Measurements from ENCODE around the gene LRRC10B.

LRRC10B gene

DNA sequence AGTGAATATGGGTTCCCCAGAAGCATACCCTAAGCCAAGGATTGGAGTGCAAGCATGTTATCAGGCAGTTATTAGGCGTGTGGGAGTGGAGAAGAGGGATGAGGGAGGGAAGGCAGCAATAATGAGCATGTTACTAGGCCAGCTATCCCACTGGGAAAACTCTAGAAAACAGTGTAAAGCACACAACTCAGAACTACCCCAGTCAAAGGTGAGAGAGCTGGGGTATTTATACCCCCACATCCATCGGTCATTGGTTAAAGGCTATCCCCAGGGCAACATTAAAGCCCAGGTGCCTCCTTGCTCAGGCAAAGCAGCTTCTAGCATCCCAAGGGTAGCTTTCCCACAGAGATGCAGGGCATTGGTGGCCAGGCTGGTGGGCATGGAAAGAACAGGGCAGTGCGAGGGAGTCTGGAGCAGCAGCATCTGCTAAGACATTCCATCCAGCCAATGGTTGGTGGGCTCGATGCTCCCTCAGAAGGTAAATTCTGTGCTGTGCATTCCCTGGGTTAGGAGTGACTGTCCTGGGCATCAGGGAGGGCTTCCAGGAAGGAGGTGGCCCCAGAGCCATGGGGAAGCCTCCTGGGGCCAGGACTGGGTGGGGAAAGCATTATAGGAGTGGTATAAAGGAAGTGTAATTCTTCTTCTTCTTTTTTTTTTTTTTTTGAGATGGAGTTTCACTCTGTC, 21.1 kb upstream of the LRRC10B start:
- no peak for DNase-seq

DNA sequence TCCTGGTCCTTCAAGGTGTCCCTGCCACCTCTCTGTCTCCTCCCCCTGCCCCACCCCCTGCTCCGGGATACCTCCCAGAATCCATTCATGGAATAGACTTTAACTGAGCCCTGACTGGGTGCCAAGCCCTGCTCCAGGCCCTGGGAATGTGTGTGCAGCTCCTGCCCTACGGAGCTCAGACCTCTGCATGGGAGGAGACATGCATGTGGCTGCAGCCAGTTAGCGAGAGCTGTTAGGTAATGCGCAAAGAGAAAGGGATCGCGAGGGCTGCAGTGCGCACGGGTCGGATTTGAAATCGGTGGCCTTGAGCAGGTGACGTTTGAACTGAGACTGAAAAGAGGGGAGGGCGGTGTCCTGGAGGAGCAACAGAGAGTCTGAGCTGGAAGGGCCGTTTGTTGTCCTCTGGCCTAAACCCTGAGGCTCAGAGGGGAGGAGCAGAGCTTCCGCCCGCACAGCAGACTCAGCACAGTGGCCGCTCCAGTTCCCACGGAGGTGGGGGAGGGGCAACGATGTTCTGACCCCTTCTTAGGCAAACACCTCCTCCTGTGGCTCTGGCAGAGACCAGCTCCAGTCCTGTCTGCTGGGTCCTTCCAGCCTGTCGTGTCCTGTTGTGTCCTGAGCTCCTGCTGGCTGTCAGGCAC, 19.8 kb upstream of the LRRC10B start:
- DNase-seq, result no peak

DNA sequence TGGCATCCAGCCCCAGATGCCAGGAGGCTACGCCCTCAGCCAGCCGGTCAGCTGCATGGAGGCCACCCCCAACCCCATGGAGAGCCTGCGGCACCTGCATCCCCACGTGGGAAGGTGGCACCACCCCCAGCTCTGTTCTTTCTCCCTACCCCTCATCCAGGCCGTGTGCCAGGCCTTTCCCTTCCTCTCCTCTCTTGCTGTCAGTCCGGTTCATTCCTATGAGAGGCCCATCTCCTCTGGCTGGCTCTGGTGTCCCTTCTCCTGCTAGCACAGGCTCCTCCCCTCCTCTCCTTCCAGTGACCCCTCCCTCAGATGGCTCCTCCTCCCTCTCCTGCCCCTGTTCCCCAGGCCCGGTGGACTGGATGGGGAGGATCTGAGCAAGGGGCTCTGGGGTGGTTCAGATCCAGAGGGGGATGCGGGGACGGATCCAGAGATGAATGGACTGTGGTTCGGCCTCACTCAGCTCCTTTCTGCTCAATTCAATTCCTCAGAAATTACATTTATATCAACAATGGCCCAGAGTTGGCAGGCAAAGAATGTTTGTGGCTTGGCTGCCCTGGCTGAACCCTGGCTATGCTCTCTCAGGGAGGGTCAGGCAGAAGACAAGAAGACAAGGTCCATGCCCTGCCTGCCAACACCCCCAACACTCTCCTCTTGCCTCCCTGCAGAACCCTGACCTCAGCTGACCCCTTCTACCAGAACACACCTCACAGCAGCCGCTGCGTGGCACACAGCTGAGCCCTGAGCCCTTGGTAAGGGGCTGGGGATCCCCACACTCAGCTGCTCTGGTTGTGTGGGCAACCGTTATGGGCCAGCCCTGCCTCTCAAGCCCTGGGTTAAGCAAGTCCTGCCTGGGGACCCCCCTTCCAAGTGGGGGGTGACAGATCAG, 18.5 kb upstream of the LRRC10B start:
- no peak for DNase-seq

DNA sequence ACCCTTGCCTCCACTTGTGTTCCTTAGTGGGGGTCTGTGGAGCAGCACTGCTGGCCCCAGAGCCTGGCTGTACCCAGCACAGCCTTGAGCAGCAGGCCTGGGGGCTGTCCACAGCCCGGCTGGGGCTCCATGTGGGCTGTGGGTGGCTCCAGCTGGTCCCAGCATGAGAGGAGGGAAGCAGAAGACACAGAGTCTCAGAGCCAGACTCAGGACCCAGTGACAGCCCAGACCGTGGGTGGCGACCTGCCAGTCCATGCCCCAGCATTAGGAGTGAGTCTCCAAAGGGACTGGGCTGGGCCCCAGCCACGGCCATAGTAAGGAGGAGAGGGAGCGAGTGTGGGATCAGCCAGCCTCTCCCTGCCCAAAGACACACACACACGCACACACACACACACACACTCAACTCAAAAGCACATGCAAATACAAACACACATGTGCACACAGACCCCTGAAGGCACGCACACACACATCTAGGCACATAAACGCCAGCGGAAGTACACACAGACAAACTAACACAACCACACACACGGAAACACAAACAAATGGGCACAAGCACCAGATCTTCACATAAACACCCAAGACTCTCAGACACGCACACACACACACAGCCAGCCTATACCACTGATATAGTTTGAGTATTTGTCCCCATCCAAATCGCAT, 16.7 kb upstream of the LRRC10B start:
- no peak for DNase-seq

DNA sequence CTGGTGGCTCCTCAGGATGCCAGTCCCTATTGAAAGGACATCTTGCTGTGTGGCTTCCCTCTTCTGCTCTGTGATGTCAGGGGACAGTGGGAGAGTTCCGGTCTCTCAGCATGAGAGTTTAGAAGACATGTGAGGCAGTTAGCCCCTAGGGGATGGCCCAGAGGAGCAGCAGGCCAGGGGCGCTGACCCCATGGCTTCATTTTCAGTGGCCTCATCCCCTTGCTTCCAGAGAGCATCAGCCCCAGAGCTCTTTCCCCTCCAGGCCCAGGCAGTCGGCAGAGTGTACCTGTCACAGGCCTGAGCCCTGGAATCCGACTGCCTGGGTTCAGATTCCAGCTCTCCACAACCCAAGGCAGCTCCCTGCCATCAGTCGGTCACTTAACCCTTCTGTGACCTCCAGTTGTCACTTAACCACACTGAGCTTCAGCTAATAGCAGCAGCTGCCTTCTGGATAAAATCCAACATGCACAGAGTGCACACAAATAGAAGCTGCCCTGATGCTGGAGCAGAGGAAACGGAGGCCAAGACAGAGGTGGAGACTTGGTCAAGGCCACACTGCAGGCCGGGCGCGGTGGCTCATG, 14.1 kb upstream of the LRRC10B start:
- DNase-seq, result no peak

DNA sequence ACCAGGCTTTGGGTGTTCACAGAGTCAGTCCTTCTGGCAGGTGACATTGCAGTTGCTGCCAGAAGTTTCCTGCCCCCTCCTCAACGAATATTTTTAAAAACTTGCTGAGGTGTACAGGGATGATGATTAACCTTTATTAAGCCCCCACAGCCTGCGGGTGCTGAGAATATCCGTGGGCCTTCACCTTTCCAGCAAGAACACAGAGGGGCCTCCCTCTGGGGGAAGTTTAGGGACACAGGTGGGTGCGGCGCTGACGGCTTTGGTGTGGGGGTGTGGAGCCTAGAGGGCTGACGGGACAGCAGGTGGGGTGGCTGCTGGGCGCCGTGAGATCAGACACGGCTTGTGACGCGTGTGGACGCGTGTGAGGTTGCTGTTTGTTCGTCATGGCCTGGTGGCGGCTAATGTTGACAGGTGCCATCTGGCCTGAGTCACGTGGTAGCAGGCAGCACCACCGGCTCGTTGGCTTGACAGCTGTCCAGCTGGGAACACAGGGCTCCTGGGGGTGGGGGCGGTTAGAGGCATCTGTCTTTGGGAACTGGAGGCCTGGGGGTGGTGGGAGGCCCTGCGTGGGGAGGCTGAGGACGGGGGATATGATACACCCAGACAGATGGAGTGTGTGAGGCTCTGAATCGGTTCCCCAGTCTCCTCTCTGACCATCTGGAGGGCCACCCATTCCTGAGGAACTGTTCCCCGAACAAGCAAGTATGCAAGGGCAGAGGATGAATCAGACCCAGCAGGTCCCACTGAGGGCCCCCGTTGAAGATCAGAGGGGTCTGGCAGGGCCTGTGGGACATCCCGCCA, 12.5 kb upstream of the LRRC10B start:
- DNase-seq, result no peak

DNA sequence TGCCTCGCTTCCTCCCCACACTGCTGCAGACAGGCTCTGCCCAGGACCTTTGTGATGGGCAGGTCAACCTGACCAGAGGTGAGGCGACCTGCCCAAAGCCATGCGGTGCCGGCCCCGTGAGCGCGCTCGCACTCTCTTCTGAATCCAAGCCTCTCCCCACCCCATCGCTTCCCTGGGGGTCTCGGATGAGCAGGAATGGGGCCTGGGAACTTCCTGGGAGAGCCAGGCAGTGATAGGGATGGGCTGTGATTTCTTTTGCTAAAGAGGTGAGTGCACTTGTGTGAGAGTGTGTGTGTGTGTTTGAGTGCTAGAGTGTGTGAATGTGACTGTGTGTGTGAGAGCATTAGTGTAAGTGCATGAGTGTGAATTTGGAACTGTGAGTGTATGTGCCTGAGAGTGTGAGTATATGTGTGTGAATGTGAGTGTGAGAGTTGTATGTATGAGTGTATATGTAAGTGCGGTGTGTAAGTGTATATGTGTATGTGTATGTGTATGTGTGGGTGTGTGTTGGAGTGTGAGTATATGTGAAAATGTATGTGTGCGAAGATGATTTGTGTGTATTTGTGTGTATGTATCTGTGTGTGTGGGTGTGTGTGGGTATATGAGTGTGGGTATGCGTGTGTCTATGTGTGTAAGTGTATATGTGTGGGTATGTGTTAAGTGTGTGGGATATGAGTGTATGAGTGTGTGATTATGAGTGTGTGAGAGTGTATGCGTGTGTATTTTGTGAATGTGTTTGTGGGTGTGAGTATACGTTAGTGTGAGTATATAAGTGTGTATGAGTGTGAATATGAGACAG, 11.7 kb upstream of the LRRC10B start:
- no peak for DNase-seq

DNA sequence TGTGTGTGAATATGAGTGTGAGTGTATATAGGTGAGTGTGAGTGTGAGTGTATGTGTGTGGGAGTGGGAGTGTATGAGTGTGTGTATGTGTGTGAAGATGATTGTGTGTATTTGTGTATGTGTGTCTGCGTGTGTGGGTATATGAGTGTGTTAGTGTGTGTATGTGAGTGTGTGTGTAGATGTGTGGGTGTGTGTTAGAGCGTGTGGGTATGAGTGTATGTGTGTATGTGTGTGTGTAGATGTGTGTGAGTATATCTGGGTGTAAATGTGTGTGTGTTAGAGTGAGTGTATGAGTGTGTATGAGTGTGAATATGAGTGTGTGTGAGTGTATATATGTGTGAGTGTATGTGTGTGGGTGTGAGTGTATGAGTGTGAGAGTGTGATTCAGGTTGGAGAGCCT, 11.1 kb upstream of the LRRC10B start:
- no peak for DNase-seq

DNA sequence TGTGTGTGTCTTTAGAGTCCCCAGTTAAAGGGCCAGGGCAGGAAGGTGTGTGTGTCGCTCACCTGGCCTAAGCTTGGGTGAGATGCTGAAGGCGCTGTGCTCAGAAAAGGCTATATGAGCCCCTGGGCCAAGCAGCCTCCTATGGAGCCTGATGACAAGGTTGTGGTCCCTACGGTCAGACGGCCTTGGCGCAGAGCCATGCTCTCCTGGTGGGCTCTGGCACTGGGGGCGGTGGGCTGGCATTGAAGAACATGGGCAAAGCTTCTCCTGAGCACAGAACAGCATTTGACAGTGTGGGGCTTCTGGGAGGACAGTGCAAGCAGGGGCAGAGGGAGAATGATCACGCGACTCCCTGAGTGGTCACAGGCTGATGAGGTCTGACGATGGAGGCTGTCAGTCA, 10.7 kb upstream of the LRRC10B start:
- DNase-seq, result no peak

DNA sequence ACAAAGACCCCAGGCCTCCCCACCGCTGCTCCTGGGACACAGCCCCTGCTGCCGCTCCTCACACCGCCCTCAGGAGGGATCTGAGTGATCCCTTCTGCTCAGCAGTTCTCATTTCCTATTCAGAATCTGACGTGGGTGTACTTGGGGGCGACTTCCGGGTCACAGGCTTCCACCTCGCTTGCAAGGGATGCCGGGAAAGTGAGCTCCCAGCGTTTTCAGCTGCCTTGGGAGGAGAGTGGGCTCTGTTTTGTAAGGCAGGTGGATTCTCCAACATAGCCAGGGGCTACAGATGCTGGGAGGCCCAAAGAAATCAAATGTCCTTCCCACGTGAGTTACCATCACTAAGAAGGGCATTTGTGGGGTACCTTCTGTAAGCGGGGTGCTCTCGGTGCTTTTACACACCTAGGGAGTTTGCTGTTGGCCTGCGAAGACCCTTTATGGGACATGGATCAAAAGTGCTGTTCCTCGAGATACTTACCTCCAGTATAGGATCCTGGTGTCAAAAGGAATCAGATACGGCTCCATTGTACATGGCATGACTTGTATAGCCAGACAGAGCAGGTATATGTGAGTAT, 9.7 kb upstream of the LRRC10B start:
- DNase-seq, result no peak

DNA sequence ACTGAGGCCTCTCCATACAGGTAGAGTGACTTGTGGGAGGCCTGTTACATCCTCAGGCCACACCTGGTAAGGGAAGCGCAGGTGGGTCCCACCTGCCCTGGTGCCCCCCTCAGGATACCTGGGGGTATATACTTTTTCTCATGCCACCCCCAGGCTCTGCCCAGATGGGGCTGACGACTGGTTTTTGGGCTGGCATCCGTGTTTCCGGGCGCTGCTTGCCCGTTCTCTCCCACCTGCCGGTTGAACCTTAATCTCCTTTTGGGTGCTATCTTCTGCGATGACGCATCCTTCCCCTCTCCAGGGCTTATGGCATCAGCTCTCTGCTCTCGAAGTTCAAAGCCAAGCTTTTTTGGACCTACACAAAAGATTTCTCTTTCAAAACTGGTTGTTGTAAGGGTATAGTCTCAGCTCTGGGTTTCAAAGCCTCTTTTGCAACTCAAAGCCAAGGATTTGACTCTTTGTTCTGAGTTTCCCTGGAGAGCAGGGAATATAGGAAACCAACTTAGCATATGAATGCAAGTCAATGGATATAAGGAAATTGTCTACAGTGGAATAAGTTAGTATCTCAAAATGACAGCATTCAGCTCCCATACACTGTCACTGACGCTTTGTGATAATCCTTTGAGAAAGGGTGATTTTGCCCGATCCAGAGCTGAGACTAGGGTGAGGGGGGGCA, 8.6 kb upstream of the LRRC10B start:
- DNase-seq, result no peak

DNA sequence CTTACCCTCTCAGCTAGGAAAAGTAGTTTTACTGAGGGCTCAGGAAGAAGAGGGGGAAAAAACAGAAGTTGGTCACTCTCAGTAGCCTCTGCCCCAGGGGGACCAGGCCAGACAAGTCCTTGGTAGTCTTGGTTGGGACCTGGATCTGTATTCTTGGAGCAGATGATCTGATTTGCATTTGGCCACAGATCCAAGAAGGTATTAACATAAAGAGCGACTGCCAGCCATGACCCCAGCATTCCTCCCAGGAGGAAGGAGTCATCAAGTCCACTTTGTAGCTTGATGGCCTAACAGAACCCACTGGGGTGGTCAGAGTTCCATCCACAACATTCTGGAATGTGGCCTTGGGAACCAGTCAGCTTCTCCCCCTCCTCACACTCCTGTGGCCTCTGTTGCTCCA, 6.0 kb upstream of the LRRC10B start:
- DNase-seq, result no peak

DNA sequence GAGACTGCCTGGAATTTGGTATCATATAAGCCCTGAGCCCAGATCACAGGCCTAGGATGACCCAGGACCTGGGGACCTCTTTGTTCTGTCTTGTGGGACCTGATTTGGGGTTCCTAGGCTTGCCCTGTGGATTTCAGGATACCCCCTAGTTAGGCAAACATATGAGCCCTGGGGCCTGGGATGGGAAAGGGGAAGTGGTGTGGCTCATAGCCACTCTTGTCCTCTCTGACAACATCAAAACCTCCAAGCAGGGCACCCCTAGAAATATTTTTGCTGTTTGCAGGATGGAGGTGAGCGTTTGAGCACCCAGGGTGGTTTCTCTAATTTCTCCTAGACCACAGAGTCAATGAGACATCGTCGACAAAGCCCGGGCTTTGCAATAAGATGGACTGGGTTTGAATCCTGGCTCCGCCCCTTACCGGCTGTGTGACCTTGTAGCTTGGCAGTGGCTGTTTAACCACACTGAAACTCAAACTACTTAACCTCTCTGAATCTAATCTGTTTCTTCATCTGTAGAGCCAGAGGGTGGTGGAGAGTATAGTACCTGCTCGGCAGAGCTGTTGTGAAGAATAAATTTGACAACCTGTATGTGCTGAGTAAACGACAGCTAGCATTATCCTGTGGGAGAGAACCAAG, 5.3 kb upstream of the LRRC10B start:
- DNase-seq, result no peak

DNA sequence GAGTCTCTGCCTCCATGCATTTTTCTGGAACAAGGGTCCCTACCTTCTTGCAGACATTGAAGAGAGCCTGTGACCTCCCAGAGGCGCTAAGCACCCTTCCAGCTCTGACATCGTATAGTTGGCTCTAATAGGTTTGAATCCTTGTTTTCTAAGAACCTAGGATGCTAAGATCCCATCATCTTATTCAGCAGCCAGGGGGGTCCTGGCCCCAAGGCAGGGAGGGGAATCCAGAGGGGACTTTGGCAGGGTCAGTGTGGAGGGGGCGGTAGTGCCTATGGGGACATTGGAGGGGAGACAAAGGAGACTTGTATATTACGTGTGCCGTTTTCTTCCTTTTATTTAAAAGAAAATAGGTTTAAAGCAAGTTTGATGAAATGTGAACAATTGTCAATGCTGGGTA, 3.4 kb upstream of the LRRC10B start:
- DNase-seq, result no peak

DNA sequence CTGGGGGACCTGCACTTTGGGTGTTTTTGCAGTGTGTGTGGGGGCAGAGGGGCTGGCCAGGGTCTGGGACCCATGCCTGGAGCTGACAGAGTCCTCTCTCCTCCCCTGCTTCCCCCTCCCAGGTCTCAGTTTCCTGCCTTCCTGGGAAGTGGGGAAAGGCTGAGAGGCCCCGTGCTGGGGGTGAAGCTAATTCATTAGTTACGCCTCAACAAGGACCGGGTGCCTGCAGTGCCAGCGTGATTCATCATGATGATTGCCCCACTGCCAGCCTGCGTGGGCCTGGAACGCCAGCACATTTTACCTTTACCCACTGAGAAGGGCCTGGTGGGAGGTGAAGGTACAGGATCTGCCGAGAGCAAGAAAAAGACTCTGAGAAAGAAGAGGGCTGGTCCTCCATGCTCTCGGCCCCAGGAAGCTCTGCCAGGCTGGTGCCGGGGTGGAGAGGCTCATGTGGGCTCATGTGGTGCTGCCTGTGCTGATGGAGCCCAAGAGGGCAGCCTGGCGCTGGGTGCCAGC, 2.9 kb upstream of the LRRC10B start:
- DNase-seq, result no peak

DNA sequence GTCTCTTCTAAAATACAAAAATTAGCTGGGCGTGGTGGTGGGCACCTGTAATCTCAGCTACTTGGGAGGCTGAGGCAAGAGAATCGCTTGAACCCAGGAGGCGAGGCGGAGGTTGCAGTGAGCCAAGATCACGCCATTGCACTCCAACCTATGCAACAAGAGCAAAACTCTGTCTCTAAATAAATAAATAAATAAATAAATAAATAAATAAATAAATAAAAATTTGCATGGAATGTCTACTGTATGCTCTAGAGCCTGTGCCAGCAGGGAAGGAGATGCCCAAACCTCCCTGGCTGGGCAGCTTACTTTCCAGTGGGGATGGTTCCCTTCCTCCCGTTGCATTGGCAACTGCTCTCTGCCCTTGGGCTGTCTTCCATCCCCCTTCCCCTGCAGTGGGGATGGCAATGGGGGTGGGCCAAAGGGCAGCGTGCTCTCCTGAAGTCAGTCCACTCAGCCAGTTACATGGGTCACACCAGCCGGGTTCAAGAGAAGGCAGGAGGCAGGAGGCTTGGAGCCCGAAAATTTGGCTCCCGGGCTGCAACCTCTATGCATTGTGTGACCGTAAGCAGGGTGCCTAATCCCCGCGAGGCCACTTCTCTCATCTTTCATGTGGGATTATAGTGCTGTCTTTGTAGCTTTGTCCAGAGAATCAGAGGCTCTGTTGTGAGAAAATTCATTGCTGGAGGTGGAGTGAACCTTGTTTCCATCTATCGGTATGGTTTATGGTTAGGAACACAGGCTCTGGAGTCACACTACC, 1.4 kb upstream of the LRRC10B start:
- DNase-seq, result no peak

DNA sequence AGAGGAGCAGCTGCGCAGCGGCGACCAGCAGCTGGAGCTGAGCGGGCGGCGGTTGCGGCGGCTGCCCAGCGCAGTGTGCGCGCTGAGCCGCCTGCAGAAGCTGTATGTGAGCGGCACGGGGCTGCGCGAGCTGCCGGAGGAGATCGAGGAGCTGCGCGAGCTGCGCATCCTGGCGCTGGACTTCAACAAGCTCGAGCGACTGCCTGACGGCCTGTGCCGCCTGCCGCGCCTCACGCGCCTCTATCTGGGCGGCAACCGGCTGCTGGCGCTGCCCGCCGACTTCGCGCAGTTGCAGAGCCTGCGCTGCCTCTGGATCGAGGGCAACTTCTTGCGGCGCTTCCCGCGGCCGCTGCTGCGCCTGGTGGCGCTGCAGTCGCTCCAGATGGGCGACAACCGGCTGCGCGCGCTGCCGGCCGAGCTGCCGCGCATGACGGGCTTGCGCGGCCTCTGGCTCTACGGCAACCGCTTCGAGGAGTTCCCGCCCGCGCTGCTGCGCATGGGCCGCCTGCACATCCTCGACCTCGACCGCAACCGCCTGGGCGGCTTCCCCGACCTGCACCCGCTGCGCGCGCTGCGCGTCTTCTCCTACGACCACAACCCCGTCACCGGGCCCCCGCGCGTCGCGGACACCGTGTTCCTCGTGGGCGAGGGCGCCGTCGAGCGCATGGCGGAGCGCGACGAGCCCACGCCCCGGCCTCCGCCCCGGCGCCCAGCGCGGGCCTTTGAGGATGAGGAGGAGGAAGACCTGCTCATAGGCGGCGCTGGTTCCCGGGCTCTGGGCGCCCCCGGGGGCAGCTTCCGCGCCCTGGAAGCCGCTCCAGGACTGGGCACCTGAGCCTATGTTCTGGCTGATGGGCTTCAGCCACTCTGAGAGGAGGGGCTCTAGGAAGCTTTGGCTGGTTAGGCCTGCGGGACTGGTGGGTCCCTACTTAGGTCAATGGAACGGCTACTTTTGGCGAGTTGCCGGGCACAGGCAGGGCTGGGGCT, 787 bp downstream of the LRRC10B start:
- DNase-seq, result no peak

All from SIG-M5 (cell line).